Activated T-cell treated with anti-CD3 and anti-CD28 coated beads for 24 hours (primary cell): ENCODE data around the gene TRIM45.
"Not testable (repeated sequence)": the region's sequence is repeated elsewhere in the genome, so short reads cannot be mapped to it uniquely, and the experiment has no call there.

Source experiments
- DNase-seq: peaks from one replicate; pipeline ENCODE4 v3.0.0-alpha.2; 2020; ENCODE audit warnings: low read depth

Gene TRIM45, protein sequence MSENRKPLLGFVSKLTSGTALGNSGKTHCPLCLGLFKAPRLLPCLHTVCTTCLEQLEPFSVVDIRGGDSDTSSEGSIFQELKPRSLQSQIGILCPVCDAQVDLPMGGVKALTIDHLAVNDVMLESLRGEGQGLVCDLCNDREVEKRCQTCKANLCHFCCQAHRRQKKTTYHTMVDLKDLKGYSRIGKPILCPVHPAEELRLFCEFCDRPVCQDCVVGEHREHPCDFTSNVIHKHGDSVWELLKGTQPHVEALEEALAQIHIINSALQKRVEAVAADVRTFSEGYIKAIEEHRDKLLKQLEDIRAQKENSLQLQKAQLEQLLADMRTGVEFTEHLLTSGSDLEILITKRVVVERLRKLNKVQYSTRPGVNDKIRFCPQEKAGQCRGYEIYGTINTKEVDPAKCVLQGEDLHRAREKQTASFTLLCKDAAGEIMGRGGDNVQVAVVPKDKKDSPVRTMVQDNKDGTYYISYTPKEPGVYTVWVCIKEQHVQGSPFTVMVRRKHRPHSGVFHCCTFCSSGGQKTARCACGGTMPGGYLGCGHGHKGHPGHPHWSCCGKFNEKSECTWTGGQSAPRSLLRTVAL

DNA sequence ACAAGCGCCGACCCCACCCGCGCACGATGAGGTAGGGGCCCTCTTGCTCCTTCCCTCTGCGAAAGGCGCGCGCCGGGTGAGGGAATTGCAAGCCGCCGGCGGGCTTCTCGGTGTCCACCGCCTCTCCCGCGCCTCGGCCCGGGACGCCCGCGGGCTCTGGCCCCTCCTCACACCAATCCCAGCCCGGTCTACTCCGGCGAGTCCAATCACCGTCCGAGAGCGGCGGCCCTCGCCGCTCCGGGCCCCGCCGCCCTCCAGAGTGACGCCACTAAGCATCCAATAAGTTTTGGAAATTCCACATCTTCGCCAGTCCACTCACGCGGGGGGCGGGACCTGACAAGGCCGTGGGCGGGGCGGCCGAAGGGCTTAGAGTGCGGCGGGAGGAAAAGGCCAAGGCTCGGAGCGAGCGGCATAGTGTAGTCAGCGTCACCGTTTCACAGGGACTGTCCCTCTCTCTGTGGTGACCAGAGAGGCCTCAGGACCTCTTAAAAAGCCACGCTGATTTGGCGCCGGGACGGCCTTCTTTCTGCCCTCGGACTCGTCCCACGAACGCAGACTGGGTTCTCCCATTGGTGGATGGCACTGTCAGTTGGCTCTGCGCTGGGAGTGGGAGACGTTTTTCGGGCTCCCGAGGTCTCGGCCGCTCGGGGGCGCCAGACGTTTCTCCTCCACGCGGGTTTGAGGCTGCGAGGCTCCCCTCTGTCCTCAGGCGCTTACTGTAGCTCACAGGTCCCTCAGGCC is at the start of gene TRIM45:
Gene TRIM45 (minus strand): TSS at position 161 of the 741 bp plus-strand sequence. CDS start 548 bp downstream, outside the sequence.
- peak; percentile 74 for DNase-seq

GRCh38 chr1:117169871-117170596 is 48.5 kb upstream of the TRIM45 start:
- DNase-seq = no peak

- DNase-seq = no peak
These were observed 45.9 kb upstream of the TRIM45 start for GRCh38 chr1:117167402-117167801.

DNA sequence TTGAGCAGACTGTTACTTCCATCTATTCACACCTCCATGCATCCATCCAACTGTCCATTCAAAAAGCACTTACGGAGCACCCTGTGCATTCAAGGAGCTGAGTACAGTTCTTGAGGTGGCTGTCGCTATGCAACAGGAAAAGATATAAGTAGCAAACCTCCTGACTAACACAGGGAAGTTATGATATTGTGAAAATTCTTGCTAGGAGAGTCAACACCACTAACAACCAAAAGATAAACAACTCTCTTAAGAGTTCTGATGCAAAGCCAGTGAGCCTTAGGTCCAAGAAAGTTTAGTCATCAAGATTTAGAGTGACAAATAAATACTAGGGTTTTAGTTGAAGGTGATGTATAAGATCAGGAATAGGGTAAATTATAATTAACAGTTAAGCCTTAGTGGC is 44.5 kb upstream of the TRIM45 start:
- DNase-seq = no peak

DNA sequence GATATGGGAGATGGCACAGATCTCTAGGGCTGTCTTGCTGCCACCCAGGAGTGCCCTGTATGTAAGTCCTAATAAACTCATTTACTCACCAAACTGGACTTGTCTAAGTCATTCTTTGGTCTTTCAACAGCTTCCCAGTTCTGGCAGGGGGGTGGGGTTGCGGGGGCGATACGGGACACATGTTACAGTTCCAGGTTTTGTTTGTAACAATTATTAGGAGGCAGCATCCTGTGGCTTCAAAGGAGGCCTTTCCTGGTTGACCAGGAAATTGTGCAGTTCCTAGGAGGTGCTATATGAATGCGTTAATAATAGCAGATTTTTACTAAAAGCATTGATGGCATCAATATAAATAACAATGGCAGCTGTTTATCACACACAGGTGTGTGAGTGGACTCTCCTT is 42.7 kb upstream of the TRIM45 start:
- no peak for DNase-seq

DNA sequence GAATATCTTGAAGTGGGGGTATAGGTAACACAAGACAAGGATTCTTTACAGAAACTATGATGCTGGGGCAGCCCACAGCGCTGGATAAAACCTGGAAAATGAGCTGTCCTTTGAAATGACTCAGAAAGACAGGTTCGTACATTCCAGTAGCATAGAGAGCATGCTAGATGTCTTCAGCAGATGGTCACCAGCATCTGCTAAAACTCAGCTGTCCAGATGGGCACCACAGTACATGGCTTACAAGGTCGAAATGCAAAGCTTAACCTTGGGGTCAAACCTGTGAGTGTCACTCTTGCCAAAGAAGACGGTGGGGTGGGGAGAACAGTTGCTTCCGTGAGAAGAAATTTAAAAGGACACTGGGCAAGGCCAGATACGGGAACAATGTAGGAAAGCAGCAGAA is 41.3 kb upstream of the TRIM45 start:
- no peak for DNase-seq

GRCh38 chr1:117161887-117162286 is 40.3 kb upstream of the TRIM45 start:
- no peak for DNase-seq

GRCh38 chr1:117151305-117151704 is 29.8 kb upstream of the TRIM45 start:
- DNase-seq = not testable (repeated sequence)

DNA sequence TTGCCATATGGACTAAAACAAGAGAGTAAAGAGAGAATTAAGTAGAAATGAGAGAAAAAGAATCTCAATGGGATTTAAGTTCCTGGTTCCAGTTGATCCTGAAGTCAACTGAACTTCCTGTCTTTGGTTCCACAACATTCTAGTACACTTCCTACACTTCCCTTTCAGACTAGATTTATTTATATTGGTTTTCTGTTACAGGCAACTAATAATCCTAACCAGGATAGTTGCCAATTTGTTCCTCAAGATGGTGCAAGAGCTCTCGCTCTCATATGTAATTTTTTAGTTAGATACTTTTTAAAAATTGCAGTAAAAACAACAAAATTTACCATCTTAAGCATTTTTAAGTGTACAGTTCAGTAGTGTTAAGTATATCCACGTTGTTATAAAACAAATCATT is 28.8 kb upstream of the TRIM45 start:
- DNase-seq = no peak

- no peak for DNase-seq
These were observed 26.5 kb upstream of the TRIM45 start for GRCh38 chr1:117147856-117148588.

DNA sequence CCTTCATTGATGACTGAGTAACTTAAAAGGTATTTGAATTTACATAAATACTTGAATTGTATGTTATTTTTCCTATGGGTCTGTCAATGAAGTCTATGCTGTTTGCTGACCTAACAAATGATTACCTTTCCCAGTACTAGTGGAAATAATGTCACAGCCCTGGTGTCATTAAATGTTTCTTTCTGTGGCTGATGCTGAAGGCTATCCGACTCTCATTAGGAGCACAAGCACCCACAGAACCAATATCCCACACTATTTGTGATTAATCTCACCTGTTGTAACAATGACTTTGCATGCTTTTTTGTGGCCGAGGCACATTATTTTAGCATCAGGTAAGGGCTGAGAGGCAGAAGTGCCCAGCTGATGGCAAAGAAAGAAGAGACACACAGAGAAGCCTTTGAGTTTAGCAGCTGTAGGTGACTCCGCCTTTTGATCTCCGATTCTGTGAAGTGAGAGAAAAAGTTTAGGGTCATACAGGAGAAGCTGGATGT is 25.8 kb upstream of the TRIM45 start:
- DNase-seq = no peak

DNA sequence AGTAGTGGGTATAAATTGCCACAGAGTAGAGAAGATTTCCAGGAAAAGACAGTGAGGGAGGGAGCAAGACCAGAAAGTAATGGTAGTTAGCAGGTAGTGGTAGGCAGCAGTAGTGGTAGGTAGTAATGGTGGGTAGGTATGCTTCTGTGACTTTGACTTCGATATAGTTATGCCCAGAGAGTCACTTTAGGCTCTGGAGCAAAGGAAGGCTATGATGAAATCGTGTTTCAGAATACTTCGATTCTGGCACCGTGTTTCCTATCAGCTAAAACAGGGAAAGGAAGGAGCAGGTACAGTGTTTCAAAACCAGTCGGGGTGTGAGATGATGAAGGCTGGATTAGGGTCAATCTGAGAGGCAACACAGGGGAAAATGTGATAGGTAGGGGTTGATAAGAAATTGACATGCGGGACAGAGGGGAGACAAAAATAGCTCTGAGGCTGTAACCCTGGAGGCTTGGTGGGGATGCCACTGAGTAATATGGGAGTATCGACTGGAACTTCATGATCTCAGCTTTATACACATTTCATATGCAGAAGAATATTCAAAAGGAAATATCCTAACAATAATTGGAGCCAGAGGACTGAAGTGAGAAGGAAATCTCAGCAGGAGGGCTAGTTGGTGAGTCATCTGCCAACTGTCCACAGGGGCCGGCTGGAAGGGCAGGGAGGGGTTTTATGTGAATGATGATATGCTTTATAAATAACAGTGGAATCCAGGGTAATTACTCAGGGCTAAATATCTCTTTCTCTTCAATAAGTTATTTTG is 25.2 kb upstream of the TRIM45 start:
- no peak for DNase-seq

DNA sequence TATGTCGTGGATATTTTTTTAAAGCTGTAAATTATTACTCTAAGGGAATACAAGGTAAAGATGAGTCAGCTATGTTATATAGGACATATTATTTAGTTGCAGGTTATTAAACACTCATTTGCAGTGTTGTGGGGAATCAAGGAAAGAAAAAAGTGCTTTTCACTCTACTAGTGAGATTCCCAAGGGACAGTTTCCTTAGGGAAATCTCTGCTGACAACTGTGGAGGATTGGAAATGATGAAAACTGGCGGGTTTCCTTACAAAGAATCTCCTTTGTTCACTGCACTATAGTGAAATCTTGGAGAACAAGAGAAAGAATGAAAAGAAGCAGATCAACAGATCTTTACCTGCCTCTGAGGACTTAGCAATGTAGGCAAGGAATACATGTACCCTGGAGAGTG is 24.5 kb upstream of the TRIM45 start:
- DNase-seq = no peak

DNA sequence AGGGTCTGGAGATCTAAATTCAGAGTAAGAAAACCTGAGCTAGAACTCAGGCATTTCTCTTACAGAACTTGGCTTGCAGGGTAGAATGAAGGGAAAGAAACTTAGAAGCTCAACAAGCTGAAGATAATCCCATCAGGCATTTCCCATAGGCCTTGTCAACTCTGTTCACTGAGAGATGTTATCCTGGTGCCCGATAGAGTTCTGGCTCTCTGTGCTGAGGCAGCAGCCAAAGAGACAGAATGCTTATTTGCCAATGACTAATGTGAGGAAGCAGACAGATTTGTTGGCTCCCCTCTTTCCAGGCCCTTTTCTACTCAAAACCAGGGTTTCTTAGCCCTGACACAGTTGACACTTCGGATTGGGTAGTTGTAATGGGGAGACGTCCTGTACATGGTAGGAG is 22.3 kb upstream of the TRIM45 start:
- DNase-seq = no peak

DNA sequence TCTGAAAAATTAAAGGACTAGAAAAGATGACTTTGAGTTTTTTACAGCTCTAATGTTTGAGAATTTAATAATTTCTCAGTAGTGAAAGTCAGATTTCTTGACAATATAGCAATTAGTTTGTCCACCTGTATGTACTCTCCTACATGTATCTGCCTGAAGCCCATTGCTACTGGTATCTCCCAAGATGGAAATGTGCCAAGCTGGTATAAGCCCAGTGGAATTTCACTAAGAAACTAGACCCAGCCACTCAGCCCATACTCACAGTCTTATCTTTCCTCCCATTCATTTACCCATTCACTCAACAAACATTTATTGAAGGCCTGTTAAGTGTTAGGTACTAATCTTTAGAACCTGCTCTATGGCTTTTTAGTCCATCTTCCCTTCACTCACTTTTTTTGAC is 21.6 kb upstream of the TRIM45 start:
- DNase-seq = no peak

DNA sequence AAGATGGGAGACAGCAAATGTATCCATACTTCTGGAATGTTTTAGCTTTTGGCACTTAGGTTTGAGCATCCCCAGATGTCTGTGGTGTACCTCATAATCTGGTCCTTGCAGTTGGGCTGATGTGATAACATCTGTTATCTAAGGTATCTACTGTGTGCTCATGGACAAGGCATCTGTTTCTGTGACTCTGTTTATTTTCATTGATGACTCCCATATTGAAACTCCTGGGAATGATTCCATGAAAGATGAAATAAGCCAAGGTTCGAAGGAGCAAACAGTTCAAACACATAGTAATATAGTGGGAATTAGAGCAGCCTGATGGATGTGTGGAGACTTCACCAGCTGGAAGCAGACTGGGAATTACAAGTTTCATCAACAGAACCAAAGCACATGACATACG is 20.7 kb upstream of the TRIM45 start:
- DNase-seq = no peak

DNA sequence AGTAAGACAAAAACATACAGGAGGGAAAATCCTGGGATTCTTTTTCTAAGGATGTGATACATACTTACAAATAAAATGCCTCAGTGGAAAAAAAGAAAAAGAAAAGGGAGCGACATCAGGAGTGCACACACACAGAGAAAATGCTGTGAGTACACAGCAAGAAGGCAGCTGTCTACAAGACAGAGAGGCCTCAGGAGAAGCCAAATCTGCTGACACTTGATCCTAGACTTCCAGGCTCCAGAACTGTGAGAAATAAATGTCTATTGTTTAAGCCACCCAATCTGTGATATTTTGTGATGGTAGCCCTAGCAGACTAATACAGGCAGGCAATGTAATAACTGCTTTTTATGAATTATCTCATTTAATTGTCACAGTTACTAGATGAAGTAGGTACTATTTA is 17.0 kb upstream of the TRIM45 start:
- DNase-seq = no peak

DNA sequence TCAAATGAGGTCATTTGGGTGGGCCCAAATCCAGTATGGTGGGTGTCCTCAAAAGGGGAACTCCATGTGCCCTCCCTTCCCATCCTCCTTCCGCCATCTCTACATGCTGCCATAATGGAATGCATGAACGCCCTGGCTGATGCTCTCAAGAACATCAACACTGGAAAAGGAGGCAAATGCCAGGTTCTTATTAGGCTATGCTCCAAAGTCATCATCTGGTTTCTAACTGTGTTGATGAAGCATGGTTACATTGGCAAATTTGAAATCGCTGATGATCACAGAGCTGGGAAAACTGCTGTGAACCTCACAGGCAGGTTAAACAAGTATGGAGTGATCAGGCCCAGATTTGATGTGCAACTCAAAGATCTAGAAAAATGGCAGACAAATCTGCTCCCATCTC is 16.6 kb upstream of the TRIM45 start:
- no peak for DNase-seq

GRCh38 chr1:117137281-117137855 is 15.8 kb upstream of the TRIM45 start:
- DNase-seq = no peak

DNA sequence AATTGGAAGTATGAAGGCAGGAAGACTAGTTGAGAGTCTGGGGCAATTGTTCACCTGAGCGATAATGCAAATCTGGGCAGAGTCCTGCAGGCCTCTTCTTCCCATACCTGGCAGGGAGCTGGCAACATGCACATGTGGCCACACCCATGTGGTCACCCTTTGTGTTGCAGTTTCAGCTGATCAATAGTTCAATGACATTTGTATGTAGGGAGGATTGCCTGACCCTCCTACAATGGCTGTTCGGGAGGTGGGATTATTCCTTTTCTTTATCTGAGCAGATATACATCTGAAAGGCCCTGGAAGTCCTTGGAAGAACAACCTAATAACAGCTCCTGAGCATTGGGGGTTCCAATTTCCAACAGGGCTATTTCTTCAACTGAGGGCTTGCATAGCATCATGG is 15.2 kb upstream of the TRIM45 start:
- DNase-seq = no peak
